ENCODE data around the gene UBAC2.

DNA sequence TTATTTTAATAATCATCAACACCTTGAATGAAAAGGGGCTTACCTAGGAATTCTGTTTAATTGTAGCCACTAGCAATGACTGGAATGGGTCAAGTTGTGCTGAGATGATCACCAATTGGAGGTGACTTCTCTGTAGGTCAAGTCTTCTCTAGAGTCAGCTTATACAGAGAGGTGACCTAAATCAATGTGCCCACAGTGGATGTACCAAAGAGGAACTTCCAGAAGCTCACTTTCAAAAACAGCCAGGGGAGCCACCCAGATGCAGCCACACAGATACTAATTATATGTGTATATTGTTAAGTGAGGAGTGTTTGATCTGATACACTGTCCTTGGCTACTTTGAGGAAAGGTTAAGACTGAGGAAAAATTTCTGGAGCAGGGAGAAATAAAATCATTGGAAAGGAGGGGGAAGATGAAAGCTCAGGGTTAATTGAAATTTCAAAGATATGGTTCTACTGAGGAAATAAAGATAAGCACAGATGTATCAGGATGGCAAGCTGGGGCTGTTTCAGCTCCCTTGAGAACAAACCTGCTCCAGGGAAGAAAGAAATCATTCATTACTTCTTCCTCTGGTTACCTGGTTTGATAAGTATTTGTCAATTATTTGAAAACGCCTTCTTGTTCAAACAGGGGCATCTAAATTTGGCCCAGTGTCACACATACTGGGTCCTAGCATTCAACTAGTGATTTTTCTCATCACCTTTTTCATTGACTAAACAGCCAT lies 101.4 kb downstream of the UBAC2 start:
- TF ChIP-seq POLR2A (IDR thresholded peaks at IDR 0.05) (no peak), POLR2AphosphoS5 (IDR thresholded peaks at IDR 0.05; ENCODE audit: insufficient read depth in 1 of 2, low read depth in 1 of 2) (no peak)
- TF ChIP-seq, protein P1, sequence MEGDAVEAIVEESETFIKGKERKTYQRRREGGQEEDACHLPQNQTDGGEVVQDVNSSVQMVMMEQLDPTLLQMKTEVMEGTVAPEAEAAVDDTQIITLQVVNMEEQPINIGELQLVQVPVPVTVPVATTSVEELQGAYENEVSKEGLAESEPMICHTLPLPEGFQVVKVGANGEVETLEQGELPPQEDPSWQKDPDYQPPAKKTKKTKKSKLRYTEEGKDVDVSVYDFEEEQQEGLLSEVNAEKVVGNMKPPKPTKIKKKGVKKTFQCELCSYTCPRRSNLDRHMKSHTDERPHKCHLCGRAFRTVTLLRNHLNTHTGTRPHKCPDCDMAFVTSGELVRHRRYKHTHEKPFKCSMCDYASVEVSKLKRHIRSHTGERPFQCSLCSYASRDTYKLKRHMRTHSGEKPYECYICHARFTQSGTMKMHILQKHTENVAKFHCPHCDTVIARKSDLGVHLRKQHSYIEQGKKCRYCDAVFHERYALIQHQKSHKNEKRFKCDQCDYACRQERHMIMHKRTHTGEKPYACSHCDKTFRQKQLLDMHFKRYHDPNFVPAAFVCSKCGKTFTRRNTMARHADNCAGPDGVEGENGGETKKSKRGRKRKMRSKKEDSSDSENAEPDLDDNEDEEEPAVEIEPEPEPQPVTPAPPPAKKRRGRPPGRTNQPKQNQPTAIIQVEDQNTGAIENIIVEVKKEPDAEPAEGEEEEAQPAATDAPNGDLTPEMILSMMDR (IDR thresholded peaks at IDR 0.05), result no peak
